ENCODE data around the gene ARHGEF1. TPM values are rescaled to one million over a fixed set of nuclear protein-coding genes. Genes with fewer than 3 reads are reported as not detected.
A peak's percentile ranks its signal among the peaks of the same experiment; 100 is the strongest.
"Not testable (repeated sequence)": the region's sequence is repeated elsewhere in the genome, so short reads cannot be mapped to it uniquely, and the experiment has no call there.

Gene ARHGEF1
- polyA plus RNA-seq, 10 donors, result 26.4 to 58.8 (median 43.1) TPM

DNA sequence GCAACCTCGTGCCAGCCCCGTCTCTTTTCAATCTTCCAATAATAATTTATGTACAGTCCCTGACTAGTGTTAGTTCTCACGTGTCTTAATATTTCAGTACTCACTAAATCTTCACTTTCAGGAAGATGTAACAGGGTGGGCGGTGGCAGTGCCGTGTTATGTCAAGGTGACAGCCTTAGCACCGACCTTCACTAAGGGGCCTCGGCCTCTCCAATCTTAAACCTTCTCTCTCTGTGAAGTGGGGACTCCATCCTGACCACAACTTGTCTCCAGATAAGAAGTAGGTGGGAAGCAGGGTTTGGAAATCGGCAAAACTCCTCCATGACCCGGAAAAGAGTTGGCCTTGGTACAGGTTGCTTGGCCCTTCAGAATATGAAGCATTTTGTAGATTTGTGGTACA is 21.1 kb upstream of the ARHGEF1 start:
- DNase-seq, result no peak

DNA sequence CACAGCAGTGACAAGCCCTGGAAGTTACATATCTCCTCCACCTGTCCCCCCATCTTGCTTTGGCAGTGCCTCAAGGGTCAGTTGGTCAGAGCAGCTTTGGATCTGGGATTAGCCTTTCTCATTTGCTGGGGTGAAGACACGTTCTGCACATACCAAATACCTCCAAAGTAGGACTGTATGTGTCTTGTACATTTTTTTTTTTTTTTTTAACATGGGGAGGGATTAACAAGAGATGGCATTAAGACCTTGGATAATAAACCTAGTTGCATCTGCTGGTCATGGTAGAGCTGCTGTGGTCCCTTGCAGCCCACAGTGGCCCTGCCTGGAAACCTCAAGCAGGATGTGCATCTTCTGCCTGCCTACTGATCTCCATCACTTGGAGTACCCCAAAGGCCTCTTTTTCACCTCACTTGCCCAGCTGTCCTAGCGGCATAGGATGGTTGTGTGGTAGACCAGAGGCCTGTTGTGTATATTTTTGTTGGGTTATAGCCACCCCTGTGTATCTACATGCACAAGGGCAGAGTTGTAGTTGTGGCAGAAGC is 20.5 kb upstream of the ARHGEF1 start:
- DNase-seq, result no peak

DNA sequence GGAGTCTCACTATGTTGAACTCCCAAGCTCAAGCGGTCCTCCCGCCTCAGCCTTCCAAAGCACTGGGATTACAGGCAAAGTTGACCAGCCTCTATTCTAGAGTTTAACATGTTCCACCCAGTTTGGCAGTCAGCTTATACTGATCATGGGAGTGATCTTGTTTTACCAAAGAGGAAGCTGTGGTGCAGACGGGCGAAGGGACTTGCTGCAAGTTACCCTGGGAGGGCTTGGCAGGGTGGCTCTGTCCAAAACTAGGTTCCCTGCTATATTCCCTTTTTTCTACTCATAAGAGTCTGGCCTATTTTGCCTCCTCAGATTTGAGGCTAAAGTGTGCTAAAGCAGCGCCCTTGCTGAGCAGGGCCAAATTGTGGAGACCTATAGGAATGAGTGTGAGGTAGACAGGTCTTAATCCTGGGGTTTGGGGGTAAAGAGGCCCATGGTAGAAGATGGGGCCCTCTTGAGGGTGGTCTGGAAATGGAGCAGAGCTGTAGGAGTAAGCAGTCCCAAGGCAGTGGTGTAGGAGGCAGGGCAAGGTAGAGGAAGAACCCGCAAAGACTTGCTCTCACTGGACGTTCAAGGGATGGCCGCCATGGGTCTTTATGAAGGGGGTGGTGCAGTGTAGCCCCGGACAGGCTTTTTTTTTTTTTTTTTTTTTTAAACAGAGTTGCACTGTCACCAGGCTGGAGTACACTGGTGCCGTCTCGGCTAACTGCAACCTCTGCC is 19.6 kb upstream of the ARHGEF1 start:
- no peak for DNase-seq

DNA sequence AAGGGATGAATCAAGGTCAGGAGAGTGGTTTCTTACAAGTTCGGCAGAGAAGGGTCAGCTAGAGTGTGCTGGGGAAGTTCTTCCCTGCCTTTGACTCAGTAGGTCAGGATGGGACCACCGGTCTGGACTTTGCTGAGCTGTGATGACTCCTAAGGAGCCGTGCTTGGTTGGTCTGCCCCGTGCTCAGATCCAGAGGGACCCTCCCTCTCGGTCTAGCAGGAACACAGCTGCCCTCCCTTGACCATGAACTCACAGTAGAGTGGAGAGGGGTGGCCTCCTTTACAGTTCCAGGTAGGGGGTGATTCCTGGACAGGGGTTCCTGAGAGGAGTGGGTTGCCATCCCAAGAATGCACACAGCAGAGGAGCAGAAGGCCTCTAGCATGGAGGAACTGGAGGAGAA is 18.6 kb upstream of the ARHGEF1 start:
- no peak for DNase-seq

DNA sequence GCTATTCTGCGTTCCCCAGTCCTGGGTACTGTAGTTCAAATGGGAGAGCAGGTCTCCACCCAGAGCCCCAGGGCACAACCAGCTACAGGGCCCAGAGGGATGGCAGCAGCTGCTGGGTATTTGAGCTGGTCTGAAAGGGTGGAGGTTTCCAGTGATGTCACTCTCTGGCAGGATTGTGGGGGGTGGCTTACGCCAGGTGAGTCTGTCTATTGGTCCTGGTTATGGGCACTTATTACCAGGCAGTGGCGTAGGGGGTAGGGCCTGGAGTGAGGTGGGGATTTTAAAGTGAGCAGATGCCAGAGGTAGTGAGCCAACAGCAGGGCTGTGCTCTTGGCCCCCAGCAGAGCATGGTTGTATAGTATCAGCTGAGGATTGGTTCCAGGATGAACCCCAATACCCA is 16.7 kb upstream of the ARHGEF1 start:
- no peak for DNase-seq

DNA sequence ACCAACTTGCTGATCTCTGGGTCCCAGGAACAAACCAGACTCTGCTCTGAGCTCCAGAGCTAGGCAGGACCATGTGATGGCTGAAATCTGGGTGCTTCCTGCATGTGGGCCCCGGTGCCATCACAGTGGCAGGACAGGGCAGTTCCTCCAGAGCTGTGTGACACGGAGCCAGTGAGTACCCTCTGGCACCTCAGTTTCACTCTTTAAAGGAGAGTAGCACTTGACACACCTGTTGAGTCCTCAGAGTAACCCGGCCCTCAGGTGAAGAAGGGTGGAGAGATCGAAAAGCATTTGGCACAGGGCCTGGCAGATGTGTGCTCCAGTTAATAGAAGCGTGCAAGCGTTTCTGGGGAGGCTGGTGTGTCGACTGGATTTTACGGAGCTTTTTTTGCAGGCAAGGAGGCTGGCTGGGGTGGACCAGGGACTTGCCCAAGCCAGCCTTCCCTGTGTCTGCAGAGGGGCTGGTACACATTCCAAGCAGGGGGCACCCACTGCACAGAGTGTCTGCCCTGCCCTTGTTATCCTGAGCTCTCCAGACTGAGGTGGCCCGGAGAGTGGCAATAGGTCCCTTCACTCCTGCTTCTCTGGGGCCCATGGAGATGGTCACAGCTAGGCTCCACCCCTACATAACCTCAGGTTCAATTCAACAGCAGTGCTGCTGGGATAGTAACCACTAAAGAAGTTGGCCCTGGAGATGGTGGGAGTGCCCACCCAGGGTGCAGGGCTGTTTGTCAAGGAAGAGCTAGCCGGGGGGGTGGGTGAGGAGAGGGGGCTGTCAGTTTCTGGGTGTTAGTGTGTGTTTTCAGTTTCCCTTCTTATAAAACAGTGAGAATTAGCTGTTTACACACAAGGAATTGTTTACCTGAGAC is 14.6 kb upstream of the ARHGEF1 start:
- DNase-seq, result no peak

DNA sequence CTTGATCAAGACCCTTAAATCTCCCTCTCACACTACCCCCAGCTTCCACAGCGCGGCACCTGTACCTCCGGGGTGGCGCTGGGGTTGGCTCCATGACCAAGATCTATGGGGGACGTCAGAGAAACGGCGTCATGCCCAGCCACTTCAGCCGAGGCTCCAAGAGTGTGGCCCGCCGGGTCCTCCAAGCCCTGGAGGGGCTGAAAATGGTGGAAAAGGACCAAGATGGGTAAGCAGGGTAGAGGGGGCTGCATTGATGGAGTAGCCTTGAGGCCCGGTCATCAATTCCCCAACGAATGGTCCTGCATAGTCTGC is 14.0 kb upstream of the ARHGEF1 start:
- DNase-seq, result no peak

DNA sequence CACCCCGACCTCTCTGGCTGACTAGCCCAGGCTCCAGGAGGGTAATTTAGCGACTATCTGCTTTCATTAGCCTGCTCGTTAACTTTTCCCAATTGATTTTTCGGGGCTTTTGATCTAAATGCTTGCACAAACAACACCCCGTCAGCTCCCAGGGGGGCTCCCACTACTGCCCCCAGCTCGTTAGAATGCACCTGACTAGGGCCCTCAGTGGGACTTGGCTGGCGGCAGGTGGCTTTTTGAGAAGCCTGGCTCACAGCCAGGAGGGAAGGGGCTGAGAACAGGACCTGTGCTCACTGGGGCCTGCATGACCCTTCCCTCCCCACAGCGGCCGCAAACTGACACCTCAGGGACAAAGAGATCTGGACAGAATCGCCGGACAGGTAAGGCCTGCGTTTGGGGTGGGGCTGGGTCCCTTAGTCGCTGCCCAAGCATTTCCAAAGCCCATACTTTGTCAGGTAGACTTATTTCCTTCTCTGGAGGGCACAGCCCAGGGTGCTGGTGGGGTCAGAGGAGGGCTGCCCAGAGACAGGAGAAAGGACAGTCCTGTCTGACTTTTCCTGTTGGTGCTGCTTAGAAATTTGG is 13.5 kb upstream of the ARHGEF1 start:
- DNase-seq, result no peak

DNA sequence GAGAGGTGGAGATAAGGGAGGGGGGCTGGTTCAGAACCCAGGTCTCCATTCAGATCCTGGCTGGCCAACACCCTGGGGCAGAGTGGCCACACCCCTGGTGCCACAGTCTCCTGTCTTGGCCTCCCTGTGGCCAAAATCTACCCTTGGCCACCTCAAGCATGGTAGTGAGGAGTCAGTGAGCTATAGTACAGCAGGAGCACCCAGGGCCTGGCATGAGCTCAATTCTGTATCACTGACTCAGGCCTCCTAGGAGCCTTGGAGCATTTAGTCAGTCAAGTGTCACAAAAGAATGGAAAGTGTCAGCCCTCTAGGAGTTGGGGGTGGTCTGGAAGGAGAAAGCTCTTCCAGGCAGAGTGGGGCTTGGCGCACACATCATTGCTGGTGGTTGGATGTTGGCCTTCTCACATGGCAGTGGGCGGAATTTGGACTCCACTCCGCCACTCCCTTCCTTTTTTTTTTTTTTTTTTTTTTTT is 12.5 kb upstream of the ARHGEF1 start:
- DNase-seq, result no peak

DNA sequence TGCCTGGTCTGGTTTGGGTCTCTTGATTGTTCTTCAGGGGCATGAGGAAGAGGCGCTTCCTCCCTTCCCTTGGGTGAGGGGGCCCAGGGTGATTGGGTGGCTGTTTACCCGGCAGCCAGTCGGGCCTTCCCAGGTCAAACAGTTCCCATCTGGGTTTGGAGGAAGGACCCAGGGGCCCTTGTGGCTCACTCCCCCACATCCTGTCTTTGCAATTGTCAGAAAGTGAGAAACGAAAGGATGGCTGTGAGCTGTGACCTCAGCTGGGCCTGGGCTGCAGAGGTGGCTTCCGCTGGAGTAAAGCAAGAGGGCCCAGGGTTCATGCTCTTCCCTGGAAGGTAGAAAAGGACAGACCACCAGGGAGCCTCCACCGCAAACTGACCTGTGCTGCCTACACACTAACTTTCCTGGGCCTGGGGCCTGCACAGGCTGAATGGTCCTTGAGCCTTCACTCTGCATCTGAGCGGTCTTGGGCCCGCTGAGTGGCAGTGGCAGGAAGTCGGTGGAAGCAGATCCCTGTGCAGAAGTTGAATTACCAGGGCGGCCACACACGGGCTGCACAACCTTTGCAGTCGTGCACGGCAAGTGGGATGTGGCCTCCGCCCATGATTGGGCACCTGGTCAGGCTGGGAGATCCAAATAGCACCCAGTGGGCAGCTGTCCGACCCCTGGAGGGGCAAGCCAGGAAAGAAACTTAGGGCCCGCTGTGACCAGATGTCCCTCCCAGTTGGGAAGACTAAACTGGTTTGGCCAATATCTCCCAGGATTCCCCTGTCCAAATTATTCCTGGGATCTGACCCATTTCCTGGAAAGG is 11.2 kb upstream of the ARHGEF1 start:
- DNase-seq, result no peak

DNA sequence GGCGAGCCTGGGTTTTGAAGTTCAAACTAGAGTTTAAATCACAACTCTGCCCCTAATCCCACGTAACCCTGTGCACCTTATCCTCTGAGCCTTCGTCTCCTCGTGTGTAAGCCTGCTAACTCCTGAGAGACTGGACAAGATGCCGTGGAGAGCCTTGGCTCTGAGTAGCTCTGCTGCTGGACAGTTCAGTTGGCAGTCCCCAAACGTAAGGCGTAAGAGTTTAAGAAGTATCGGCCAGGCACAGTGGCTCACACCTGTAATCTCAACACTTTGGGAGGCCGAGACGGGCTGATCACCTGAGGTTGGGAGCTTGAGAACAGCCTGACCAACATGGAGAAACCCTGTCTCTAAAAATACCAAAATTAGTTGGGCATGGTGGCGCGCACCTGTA is 10.6 kb upstream of the ARHGEF1 start:
- no peak for DNase-seq

DNA sequence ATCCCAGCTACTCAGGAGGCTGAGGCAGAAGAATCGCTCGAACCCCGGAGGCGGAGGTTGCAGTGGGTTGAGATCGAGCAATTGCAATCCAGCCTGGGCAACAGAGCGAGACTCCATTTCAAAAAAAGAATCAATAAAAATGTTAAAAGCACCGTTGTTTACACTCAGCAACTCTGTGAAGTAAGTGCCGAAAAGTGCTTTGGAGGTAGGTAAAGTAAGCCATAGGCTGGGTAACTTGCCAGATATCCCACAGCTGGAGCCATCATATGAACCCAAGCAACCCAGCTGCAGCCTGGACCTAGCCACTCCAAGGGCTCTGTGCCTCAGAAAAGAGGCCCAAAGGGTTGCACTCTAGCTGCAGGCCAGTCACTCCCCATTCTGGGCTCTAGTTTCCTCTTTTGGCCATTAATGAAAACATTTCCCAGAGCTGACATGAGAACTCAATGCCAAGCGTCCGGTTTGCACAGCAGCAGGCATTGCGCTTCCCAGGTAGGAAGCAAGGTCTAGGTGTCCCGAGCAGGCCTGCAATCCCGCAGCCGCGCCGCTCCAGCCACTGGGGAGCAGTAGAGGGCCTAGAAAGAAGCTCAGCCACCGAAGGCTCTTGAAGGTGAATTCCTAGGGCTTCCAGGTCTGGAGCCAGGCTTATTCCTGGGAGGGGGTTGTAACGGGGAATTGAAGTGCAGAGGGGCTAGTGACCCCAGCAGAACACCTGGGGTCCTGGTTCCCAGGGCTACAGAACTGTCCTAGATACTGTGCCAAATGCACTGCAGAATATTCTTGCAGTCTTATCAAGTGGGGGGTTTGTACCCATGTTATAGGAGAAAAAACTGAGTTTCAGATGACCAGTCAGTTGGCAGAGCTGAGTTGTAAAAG is 10.0 kb upstream of the ARHGEF1 start:
- peak in 2 of 3 donors; percentile 29 to 61 for DNase-seq

DNA sequence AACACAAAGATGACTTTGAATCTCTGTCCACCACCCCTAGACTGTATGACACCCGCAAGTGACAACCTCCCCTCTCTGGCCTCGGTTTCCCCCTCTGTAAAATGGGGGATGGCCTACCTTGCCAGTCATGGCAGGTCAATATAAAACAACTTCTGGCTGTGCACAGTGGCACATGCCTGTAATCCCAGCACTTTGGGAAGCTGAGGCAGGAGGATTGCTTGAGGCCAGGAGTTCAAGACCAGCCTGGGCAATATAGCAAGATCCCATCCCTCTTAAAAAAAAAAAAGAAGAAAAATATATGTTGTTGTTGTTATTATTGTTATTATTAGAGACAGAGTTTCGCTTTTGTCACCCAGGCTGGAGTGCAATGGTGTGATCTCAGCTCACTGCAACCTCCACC is 7.0 kb upstream of the ARHGEF1 start:
- not testable (repeated sequence) for DNase-seq

DNA sequence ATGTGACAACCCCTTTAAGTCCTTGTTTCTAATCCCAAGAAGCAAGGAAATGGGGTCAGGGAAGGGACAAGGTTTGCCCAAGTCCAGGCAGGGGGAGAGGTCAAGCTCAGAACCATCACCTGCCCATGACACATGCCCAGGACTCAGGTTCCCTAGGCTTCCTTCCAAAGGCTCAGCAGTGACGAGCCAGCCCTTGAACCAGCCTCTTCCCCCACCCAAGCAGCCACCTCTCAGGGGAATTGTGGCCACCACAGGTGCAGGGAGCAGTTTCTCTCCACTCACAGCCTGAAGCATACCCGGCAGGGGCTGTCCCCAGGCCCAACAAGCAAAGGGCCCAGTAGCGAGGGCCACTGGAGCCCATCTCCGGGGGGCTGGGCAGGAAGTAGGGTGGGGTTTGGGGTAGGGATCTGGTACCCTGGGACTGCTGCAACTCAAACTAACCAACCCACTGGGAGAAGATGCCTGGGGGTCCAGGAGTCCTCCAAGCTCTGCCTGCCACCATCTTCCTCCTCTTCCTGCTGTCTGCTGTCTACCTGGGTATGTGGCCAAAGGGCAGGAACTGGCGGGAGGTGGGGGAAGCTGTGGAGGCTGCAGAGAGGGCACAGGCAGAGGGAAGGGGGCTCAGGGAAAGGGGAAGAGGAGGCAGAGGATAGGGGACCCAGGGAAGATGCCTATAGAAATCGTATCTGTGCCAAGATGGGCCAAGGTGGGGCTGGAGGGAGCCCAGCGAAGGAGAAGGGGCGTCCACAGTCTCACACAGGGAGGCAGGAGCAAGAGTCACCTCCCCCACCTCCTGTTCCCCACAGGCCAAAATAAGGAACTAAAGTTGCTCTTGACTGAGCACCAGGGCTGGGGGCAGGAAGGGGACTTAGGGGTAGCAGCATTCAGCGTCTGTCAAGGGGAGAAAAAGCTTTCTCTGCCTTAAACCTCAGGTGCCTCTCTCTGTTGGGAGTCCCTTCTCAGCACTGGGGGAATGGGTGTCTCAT is 5.8 kb upstream of the ARHGEF1 start, which contains the start of gene CD79A:
Gene CD79A, plus strand, starts transcription at position 433 of the 986 bp plus-strand sequence. Its CDS starts 26 bp downstream, at position 459.
- DNase-seq, result no peak

DNA sequence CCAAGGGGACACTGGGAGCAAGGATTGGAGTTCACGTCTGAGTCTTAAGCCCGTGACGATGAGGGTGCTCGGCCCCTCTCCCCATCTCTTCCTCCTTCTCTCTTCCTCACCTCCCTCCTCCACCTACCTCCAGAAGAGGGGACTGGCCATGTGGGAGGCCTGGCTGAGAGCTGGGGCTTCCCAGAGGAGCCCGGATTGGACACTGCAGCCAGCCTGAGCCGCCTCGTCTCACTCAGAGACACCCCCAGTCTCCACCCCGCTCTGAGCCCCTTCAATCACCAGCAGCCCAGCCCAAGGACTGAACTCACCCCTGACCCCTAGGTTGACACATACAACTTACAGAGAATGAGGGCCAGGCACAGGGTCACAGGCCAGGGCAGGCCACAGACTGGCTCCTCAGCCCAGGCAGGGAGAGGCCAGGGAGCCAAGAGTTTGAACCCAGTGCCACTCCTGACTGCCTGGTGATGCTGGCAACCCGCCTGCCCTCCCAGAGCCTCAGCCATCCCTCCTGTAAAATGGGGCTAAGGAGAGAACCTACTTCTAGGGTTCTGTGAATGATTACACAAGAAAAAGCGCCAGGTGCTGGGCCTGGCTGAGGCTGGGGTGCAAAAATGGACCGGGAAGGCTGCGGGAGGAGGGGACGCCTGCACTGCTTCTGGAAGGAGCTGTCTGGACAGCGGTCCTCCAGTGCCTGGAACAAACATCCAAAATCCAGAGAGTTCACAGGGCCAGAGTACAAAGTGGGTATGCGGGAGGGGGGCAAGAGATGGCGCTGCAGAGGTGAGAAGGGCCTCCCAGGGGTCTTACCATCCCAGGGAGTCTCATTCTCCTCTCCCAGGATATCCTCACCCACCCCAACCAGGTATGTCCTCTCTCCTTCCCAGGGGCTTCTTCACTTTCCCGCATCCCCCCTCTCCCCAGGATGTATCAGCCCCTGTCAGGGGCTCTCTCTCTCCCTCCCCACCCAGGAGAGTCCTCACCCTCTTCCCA is 4.8 kb upstream of the ARHGEF1 start:
- no peak for DNase-seq

DNA sequence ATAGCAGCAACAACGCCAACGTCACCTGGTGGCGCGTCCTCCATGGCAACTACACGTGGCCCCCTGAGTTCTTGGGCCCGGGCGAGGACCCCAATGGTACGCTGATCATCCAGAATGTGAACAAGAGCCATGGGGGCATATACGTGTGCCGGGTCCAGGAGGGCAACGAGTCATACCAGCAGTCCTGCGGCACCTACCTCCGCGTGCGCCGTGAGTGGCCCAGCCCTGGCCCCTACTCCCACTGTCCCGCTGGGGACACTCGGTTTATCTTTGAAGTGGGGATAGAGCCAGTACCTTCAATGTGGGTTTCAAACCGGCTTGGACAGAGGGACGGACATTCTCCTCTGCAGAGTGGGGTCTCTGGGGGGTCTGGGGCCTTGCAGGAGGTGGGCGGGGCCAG is 3.9 kb upstream of the ARHGEF1 start:
- DNase-seq, result no peak

DNA sequence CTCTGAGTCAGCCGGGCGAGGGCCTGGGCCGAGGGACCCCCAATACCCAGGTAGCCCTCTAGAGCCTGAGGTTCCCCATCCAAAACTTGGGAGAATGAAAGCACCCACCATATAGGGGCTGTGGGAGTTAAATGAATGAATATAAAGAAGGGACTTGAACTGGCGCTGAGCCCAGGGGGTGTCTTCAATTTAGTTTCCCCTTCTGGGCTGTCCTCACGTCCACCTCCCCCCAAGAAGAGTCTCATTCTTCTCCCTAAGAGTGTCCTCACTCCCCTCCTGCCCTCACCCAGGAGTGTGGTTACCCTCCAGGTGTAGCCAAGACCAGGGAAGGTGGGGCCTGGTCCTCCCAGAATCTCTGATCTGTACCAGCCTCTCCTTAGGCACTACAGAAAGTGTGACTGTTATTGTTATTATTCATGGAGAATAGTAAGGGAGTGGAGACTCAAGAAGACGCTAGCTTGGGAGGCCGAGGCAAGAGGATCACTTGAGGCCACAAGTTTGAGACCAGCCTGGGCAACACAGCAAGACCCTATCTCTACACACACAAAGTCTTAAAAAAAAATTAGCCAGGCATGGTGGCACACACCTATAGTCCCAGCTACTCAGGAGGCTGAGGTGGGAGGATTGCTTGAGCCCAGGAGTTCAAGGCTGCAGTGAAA is 3.2 kb upstream of the ARHGEF1 start:
- DNase-seq, result no peak

DNA sequence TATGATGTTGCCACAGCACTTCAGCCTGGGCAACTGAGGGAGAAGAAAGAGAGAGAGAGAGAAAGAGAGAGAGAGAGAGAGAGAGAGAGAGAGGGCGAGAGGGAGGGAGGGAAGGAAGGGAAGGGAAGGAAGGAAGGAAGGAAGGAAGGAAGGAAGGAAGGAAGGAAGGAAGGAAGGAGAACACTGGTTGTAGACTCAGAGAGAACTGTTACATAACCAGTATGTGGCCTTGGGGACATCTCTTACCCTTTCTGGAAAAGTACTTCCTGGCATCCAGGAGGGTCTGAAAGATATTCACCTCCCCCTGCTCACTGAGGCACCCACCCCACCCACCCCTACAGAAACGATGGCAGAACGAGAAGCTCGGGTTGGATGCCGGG is 2.7 kb upstream of the ARHGEF1 start:
- no peak for DNase-seq

Data from muscle of back (tissue), 11 donors.